Esophagus squamous epithelium (tissue), 4 donors: ENCODE measurements around the gene SLX9.
A peak's percentile ranks its signal among the peaks of the same experiment; 100 is the strongest.

ENCODE experiments used
- CTCF ChIP-seq, 6 experiments: fragments of 450-650 bp in 4 of 6; fragments of 200-600 bp in 2 of 6; sonication (generic) in 2 of 6; IDR thresholded peaks; one replicate each; pipeline ENCODE4 v1.5.1; 2016 to 2019; ENCODE audit warnings: antibody characterized with exemption in 6 of 6, mild to moderate bottlenecking in 4 of 6, moderate library complexity in 4 of 6
- POLR2A ChIP-seq, 4 donors: fragments of 450-650 bp; IDR thresholded peaks; one replicate each; pipeline ENCODE4 v1.6.1; 2017; ENCODE audit warnings: antibody characterized with exemption in 4 of 4, mild to moderate bottlenecking in 4 of 4, moderate library complexity in 3 of 4

GRCh38 chr21:45012662-45013259 is 72.9 kb downstream of the SLX9 start:
- TF ChIP-seq CTCF (IDR thresholded peaks at IDR 0.05), result peak in 1 of 6 experiments; percentile 10
- TF ChIP-seq POLR2A (IDR thresholded peaks at IDR 0.05), result no peak
